Activated CD4-positive, CD25-positive, alpha-beta regulatory T cell treated with anti-CD3 and anti-CD28 coated beads, Interleukin-2, amount 50 U/mL, for 16 hours (primary cell): Measurements from ENCODE around the gene DENND1C.

Experiments used
- DNase-seq: peaks from one replicate; pipeline ENCODE4 v3.0.0-alpha.2; 2020; ENCODE audit warnings: low read depth, low spot score

The DENND1C gene

DNA sequence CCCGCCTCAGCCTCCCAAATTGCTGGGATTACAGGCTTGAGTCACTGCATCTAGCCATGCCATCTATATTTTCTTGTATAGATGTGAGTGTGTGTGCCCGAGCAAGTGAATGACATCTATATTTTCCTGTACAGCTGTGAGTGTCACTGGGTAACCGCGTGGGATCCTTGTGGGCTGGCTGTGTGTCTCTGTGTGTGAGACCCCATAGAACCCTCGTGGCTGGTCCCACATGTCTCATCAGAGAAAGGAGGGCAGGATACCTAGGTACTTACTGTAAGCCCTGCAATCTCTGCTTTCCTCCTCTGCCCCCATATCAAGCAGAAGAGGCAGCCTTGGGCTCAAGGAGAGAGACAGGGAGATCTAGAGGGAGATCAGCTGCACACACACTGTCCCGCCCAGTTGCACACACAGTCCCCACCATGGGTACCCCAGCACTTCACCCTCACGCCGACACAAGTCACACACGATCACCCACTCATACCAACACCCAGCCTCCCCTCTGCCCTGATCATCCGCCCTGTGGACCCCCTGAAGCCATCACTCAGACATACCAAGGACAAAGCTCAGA, 655 bp downstream of the DENND1C start:
- no peak for DNase-seq

DNA sequence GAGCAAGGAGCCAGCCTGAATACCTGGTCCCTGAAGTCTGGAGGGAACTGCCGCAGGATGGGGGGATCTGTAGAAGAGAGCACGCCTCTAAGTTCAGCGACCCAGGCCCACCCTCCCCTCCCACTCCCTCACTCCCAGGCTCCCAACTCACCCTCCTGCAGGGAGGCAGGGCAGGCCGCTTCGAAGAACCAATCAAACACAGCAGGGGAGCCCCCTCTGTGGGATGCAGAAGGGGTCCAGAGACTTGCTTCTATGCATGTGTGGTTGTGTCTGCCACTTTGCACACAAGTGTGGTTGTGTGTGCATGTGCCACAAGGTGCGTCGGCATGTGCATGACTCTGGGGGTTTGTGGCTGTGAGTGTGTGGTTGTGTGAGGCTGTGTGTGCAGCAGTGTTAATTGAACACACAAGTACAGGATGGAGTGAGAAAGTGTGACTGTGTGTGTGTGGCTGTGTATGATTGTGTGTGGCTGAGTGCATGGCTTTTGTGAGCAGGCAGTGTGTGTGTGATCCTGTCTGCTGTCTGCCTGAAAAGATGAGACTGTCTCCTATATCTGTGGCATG, 1.7 kb downstream of the DENND1C start:
- no peak for DNase-seq

DNA sequence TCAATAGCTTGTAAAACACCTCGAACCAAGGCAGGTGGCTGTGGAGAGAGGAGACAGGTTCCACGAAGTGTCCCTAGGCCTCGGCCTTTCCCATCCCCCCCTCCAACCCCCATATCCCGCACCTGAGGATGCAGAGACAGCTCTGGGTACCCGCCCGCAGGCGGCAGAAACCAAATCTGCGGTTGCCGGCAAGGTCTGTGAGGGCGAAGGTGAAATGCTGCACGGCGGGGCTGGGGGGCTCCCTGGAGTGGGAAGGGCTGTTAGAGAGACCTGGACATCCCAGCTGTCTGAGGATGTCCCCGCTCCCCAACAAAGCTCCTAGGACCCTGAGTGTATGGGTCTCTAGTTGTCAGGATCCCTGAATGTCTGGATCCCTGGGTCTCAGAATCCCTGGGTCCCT, 2.8 kb downstream of the DENND1C start:
- no peak for DNase-seq

- DNase-seq = no peak
These were observed 4.6 kb downstream of the DENND1C start for GRCh38 chr19:6476896-6477431.

DNA sequence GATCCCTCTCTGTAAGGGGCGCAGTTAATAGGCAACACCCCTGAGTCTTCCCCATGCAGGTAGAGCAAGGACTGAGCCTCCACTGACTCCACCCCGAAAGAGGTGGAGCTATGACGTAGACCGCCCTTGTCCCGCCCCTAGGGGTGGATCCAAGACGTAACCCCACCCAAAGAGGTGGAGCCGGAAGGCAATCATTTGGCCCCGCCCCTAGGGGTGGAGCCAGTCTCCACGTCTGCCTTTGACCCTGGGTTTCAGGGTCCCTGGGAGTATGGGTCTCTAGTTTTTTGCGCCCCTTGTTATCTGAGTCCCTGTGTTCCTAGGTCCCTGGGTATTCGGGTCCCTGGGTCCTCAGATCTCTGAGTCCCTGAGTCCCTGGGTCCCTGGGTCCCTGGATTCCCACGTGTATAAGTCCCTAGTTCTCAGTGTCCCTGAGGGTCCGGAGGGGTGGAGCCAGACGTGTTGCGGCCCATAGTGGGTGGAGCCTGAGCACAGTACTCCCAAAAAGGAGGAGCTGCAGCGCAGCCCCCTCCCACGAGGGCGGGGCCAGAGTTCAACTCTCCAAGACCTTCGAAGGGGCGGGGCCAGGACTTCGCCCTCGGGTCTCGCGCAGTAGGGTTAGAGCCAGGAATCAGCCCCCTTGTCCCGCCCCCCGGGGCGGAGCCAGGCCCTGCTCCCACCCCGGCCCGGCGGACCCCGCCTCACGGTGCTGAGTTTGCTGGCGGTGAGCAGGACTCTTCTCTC, 5.3 kb downstream of the DENND1C start:
- peak; percentile 34 for DNase-seq

DNA sequence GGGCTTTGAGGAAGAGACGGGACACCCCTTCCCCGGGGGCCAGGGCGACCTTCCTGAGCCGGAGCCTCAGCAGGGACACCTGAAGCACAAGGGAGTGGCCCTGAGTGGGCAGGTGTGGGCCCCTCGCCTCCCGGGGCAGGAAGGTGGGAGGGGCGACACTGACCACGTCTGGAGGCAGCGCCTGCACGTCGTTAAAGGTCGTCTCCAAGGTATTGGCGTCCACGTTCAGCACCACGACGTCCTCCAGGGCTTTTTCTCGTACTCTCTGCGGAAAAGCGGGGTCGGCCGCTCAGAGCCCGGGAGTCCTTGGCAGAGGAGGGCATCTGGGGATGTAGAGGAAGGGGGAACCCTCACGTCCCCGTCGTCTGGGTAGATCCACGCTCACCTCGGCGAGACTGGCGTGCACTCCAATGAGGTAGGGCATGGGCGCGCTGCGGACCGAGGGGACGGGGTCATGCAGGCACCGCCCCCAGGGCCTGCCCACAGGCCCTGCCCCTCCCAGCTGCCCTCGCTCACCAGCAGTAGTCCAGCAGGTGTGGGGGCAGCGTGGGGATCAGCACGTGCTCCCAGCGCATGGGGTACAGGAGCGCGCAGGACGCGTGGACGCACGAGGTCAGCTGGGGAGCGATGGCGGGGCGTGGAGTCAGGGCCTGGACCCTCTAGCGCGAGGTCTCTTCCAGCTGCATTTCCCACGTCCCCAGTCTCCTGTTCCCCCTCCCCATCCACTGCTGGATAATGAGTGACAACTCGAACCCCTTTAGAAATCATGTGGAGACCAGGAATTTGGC, 6.1 kb downstream of the DENND1C start:
- no peak for DNase-seq

GRCh38 chr19:6473647-6474046, 7.9 kb downstream of the DENND1C start:
- no peak for DNase-seq

DNA sequence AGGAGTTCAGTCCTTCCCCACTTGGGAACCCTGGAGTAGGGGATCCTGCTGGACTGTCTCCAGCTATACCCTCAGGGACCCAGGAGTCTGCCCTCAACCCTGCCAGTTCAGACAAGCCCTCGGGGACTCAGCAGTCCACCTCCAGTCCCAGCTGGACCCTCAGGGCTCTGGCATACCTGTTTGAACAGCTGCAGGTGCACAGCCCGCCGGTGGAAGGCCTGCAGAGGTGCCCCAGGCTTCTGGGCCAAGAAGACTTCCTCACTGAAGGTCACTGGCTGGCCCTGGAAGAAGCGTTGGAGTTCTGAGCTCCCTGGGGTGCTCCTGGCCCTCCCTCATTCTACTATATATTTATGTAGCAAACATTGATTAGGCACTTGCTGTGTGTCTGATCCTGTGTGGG, 8.9 kb downstream of the DENND1C start:
- DNase-seq = no peak

GRCh38 chr19:6471076-6471475, 10.5 kb downstream of the DENND1C start:
- no peak for DNase-seq

GRCh38 chr19:6470173-6470572, 11.4 kb downstream of the DENND1C start:
- DNase-seq = no peak

- DNase-seq = no peak
These were observed 14.2 kb downstream of the DENND1C start for GRCh38 chr19:6467384-6467783.

DNA sequence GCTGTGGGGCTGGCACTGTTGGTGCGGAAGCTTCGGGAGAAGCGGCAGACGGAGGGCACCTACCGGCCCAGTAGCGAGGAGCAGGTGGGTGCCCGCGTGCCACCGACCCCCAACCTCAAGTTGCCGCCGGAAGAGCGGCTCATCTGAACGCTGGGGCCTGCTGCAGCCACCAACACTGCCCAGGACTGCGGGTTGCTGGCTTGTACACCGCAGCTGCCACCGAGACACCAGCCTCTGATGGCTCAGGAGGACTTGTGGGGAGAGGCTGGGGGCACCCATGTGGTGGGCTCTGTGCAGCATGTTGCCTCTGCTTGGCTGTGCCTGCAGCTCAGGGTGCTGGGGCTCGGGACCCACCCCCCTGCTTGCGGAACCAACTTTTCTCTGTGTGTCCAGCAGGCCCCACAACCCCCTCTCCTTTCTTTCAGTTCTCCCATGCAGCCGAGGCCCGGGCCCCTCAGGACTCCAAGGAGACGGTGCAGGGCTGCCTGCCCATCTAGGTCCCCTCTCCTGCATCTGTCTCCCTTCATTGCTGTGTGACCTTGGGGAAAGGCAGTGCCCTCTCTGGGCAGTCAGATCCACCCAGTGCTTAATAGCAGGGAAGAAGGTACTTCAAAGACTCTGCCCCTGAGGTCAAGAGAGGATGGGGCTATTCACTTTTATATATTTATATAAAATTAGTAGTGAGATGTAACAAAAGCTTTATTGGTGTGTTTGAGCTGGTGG, 14.9 kb downstream of the DENND1C start:
- no peak for DNase-seq

DNA sequence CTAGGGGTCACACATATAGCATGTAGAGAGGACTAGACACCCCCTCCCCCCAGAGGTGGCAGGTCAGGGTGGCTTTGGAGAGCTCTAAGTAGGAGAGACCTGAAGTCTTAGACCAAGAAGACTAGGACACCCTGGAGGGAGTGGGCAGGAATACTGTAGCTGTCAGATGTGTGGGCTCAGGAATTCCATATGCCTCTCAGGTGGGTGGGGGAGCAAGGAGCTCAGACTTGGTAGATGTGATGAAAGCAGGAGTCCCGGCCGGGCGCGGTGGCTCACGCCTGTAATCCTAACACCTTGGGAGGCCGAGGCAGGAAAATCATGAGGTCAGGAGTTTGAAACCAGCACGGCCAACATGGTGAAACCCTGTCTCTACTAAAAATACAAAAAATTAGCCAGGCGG, 15.9 kb downstream of the DENND1C start:
- no peak for DNase-seq

DNA sequence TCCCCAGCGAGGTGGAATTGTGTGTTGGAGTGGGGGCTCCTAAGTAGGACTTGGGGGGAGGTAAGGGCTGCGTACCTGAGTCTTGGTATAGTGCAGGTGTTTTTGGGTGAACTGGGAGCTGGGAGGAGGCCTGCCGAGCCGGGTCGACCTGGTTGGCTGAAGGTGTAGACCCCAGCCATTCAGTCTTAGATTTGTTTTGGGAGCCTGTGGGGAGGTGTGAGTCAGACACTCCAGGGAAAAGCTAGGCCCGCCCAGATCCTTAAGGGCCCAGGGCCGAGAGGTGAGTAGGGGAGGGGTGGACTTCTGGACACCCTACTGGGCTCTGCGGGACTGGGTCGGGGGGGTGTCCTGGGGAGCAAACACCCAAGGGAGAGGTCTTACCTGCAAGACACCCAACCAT, 16.6 kb downstream of the DENND1C start:
- no peak for DNase-seq

DNA sequence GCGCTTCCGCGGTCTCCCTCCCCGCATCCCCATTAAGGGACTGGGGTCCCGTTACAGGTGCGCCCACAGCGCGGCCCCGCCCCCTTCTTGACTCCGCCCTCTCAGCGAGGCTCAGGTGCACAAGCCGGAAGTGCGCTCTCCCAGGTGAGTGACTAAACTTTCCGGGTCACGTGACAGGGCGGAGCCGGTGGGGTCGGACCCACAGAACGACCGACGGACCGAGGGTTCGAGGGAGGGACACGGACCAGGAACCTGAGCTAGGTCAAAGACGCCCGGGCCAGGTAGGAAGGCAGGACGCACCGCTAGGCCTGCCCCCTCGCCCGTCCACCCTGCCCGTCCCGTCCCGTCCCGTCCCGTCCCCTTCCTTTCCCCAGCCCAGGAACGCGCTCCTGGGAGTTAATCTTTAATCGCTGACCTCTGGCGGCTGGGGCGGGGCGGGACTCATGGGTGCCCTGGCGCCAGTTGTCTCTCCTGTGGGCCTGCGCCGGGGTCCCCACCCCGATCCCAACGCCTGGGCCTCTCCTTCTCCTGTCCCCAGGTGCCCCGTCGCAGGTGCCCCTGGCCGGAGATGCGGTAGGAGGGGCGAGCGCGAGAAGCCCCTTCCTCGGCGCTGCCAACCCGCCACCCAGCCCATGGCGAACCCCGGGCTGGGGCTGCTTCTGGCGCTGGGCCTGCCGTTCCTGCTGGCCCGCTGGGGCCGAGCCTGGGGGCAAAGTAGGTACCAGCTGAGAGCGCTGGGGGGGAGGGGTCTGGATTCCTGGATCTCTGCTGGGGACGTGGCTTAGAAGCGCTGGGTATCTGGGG, 17.3 kb downstream of the DENND1C start, which contains the start of gene CRB3:
Gene CRB3 (plus strand): TSS at position 202 of the 804 bp plus-strand sequence. CDS start 431 bp downstream, at position 633.
- DNase-seq = no peak

DNA sequence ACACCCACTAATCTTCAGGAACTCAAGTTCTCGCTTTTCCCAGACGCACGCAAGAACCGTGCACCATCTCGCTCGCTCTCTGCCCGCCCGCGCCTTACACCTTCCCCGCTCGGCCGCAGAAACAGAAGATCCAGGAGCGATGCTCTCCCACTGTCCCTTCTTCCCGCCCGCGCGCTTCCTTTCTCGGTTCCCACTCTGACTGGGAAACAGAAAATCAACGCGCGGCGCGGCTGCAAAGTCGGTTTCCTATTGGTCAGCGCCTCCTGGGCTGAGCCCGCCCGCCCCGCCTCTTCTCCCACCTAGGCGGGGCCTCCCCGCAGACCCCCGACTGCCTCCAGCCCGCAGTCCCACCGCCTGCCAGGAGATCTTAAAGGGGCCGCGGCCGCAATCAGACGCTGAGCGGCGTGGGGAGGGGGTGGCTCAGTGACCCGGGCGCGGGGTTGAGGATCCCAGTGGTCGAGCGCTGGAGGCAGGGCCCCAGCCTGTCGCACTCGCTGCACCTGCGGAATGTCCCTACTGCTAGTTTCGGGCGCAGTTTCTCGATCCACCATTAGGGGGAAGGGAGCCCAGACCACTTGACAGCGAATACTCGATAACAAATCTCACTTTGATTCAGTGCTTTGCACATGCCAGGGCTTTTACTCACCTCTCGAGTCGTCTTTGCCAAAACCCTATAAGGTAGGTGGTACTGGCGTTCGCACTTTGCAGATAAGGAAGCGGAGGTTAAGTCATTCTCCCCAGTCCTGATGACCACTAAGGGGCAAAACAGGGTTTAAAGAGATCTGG, 21.3 kb downstream of the DENND1C start:
- peak; percentile 90 for DNase-seq

DNA sequence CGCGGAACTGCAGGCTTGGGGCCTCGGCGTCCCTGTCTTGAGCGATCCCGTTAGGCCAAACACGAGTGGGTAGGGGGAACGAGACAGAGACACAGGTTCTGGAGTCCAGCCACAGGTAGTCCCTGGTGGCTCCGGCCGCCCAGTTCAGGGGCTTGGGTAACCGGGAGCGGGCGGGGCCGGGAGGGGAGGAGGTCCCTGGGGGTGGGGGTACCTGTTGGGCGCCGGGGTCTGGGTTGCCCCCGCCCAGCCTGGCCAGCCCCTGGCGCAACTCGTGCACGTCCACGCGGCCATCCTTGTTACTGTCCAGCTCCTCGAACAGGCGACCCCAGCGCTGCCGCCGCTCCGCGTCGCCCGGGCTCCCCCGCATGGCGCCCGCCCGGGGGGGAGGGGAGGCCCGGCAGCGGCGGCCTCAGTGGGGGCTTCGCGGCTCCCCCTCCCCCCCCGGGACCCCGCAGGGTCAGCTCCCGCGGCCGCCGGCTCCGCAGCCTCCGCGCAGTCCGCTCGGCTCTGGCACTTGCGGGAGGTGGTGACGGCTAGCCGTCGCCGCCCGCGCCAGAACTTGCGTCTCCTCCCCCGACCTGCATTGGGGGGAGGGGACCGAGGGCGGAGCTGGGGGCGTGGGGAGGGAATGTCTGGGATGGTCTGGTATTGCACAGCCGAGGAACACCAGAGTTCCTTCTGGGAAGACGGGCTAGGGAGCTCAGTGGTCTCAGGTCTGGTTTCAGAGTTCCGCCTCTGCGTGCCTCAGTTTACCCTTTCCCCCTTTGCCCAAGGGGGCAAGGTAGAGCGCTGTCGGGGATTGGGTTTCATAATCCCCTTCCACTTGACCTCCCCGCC, 22.1 kb downstream of the DENND1C start, which contains the start of gene SLC25A23:
Gene SLC25A23 (minus strand): TSS at position 531 of the 837 bp plus-strand sequence. CDS start 164 bp downstream, at position 367.
- DNase-seq = no peak

- no peak for DNase-seq
These were observed 22.8 kb downstream of the DENND1C start for GRCh38 chr19:6458695-6459261.
